ENCODE measurements around the gene SNED1.

Gene SNED1

GRCh38 chr2:241049739-241050623 lies 51.6 kb downstream of the SNED1 start:
- peak in 15 of 42 donors; percentile 1 to 31 (median 9) for DNase-seq
- intact Hi-C loops (cut with DNase I) = no loop called here

- intact Hi-C loops (cut with DNase I) = no loop called here
- DNase-seq = peak in 13 of 42 donors; percentile 1 to 22 (median 7)
Observed at GRCh38 chr2:241050624-241051577, 52.5 kb downstream of the SNED1 start.

GRCh38 chr2:241051578-241052487 lies 53.4 kb downstream of the SNED1 start:
- DNase-seq = peak in 12 of 42 donors; percentile 1 to 28 (median 9)
- intact Hi-C loops (cut with DNase I) = no loop called here

- intact Hi-C loops (cut with DNase I) = no loop called here
- DNase-seq = peak in 11 of 42 donors; percentile 0 to 25 (median 11)
Observed at GRCh38 chr2:241052677-241053360, 54.4 kb downstream of the SNED1 start.

- peak in 5 of 42 donors; percentile 1 to 18 (median 3) for DNase-seq
- intact Hi-C loops (cut with DNase I) = no loop called here
Observed at GRCh38 chr2:241053576-241054251, 55.3 kb downstream of the SNED1 start.

- peak in 1 of 42 donors; percentile 10 for DNase-seq
- intact Hi-C loops (cut with DNase I) = no loop called here
Observed at GRCh38 chr2:241061275-241061674, 62.9 kb downstream of the SNED1 start.

GRCh38 chr2:241062389-241063092 lies 64.1 kb downstream of the SNED1 start:
- peak in 10 of 42 donors; percentile 3 to 43 (median 22) for DNase-seq
- intact Hi-C loops (cut with DNase I) = no loop called here

GRCh38 chr2:241063093-241063551 lies 64.7 kb downstream of the SNED1 start:
- peak in 8 of 42 donors; percentile 8 to 36 (median 28) for DNase-seq

GRCh38 chr2:241063587-241063986 lies 65.2 kb downstream of the SNED1 start:
- intact Hi-C loops (cut with DNase I) = no loop called here

More at GRCh38 chr2:241063093-241063551, 64.7 kb downstream of the SNED1 start:
- intact Hi-C loops (cut with DNase I) = no loop called here

GRCh38 chr2:241064008-241064801 lies 65.8 kb downstream of the SNED1 start:
- DNase-seq = peak in 24 of 42 donors; percentile 14 to 65 (median 32)
- intact Hi-C loops (cut with DNase I) = no loop called here

More at GRCh38 chr2:241063587-241063986, 65.2 kb downstream of the SNED1 start:
- DNase-seq = peak in 10 of 42 donors; percentile 4 to 41 (median 22)

- peak in 9 of 42 donors; percentile 4 to 27 (median 16) for DNase-seq
- intact Hi-C loops (cut with DNase I) = no loop called here
Observed at GRCh38 chr2:241064802-241065354, 66.5 kb downstream of the SNED1 start.

GRCh38 chr2:241065355-241065803 lies 67.0 kb downstream of the SNED1 start:
- intact Hi-C loops (cut with DNase I) = no loop called here
- DNase-seq = peak in 7 of 42 donors; percentile 1 to 33 (median 22)

- intact Hi-C loops (cut with DNase I) = no loop called here
- DNase-seq = peak in 8 of 42 donors; percentile 3 to 37 (median 18)
Observed at GRCh38 chr2:241066171-241066892, 67.9 kb downstream of the SNED1 start.

- intact Hi-C loops (cut with DNase I) = no loop called here
- peak in 8 of 42 donors; percentile 6 to 39 (median 23) for DNase-seq
Observed at GRCh38 chr2:241066893-241067341, 68.5 kb downstream of the SNED1 start.

Data from head of caudate nucleus (tissue), 42 donors.